Endodermal cell (in vitro differentiated cells): ENCODE results near the gene TNRC6C. TPM values are rescaled to one million over a fixed set of nuclear protein-coding genes. Genes with fewer than 3 reads are reported as not detected.

Experiments
- DNase-seq: peaks from one replicate; pipeline ENCODE4 v3.0.0-alpha.2; 2017
- H3K27ac ChIP-seq: 2 replicates; pipeline ENCODE4 v1.5.1; 2013; ENCODE audit warnings: mild to moderate bottlenecking, low read depth, low read length, moderate library complexity
- H3K27me3 ChIP-seq: 2 replicates; pipeline ENCODE4 v1.6.1; 2013; ENCODE audit warnings: mild to moderate bottlenecking, low read length, moderate library complexity; ENCODE audit not compliant: insufficient read depth, control insufficient read depth, poor library complexity, severe bottlenecking
- H3K36me3 ChIP-seq: 2 replicates; pipeline ENCODE4 v1.7.0; 2013; ENCODE audit warnings: mild to moderate bottlenecking, low read length, moderate library complexity; ENCODE audit not compliant: control insufficient read depth, insufficient read depth
- H3K4me1 ChIP-seq: one replicate; pipeline ENCODE4 v1.7.0; 2013; ENCODE audit warnings: low read length; ENCODE audit not compliant: control insufficient read depth, insufficient read depth
- H3K4me3 ChIP-seq: 2 replicates; pipeline ENCODE4 v1.5.1; 2013; ENCODE audit warnings: mild to moderate bottlenecking, low read length, moderate library complexity
- H3K9ac ChIP-seq: 2 replicates; pipeline ENCODE4 v1.6.1; 2013; ENCODE audit warnings: mild to moderate bottlenecking, low read length, moderate library complexity; ENCODE audit not compliant: poor library complexity, severe bottlenecking; ENCODE audit errors: extremely low read depth
- H3K9me3 ChIP-seq: 2 replicates; pipeline ENCODE4 v1.6.1; 2013; ENCODE audit warnings: mild to moderate bottlenecking, low read length, moderate library complexity; ENCODE audit not compliant: control insufficient read depth
- H3K27ac Mint-ChIP-seq: 2 replicates; pipeline ENCODE4 v1.8.0; 2020; ENCODE audit warnings: mixed read lengths
- H3K27me3 Mint-ChIP-seq: 2 replicates; pipeline ENCODE4 v1.8.0; 2021; ENCODE audit warnings: mild to moderate bottlenecking, mixed read lengths; ENCODE audit not compliant: insufficient read depth
- H3K36me3 Mint-ChIP-seq: 2 replicates; pipeline ENCODE4 v1.8.0; 2020; ENCODE audit warnings: low read depth, mixed read lengths
- H3K4me1 Mint-ChIP-seq: 2 replicates; pipeline ENCODE4 v1.8.0; 2020; ENCODE audit warnings: mixed read lengths
- H3K4me3 Mint-ChIP-seq: 2 replicates; pipeline ENCODE4 v1.8.0; 2020; ENCODE audit warnings: mild to moderate bottlenecking, moderate library complexity, mixed read lengths
- H3K9me3 Mint-ChIP-seq: 2 replicates; pipeline ENCODE4 v1.8.0; 2020; ENCODE audit warnings: mild to moderate bottlenecking, mixed read lengths
- CTCF ChIP-seq: fragments of 200-600 bp; sonication (generic); conservative IDR thresholded peaks from 2 replicates; pipeline ENCODE4 v1.5.0; 2021; ENCODE audit warnings: antibody characterized with exemption, mild to moderate bottlenecking
- WGBS, 2 experiments: methylation state at CpG; one replicate each; pipeline versions ENCODE4 v1.1.5 to v1.1.7; 2013; ENCODE audit warnings: missing lambda C conversion rate in 2 of 2, mixed read lengths in 1 of 2; ENCODE audit not compliant: insufficient coverage in 1 of 2, insufficient read length in 1 of 2; 5-methylcytosine and 5-hydroxymethylcytosine counted together
- total RNA-seq, 2 donors: library from RNA; stranded (reverse); fragmentation: NEBNext Ultra II Directional in 1 of 2; extraction: Animal tissue kit (Norgen Biotek cat#: 25700) in 1 of 2; gene quantifications; 2 replicates in 1 of 2; 3 replicates in 1 of 2; pipeline ENCODE4 v1.2.1, GENCODE V29; 2021

The TNRC6C gene
- total RNA-seq, 2 donors from 2014 or later = 22.4 to 40.2 TPM

GRCh38 chr17:78044280-78044835 lies 85.9 kb downstream of the TNRC6C start:
- Mint-ChIP-seq H3K4me3 (no peak overlapping the region), H3K27ac (no peak overlapping the region), H3K9me3 (no peaks in the 10 kb centered on the region), H3K27me3 (no peaks in the 10 kb centered on the region), H3K4me1 (no peaks in the 10 kb centered on the region), H3K36me3 (peaks cover 31% of the 10 kb centered on the region)
- Histone ChIP-seq H3K9me3 (peaks cover 4% of the 10 kb centered on the region), H3K36me3 (peaks cover 23% of the 10 kb centered on the region), H3K9ac (no peak overlapping the region), H3K27ac (no peak overlapping the region), H3K4me3 (no peak overlapping the region), H3K27me3 (no peaks in the 10 kb centered on the region), H3K4me1 (no peaks in the 10 kb centered on the region)
- no peak for TF ChIP-seq CTCF
- WGBS, 2 experiments = 93 to 98% methylated on average over 3 of the region's 3 CpGs
- no peak for DNase-seq

- no peaks in the 10 kb centered on the region for H3K9me3 Mint-ChIP-seq
- H3K27me3 Mint-ChIP-seq = no peaks in the 10 kb centered on the region
- 96% methylated on average over 4 to 5 of the region's 5 CpGs for WGBS, 2 experiments
These were observed 86.8 kb downstream of the TNRC6C start for GRCh38 chr17:78045316-78045715.

GRCh38 chr17:78046923-78047322 lies 88.4 kb downstream of the TNRC6C start:
- H3K4me3 Mint-ChIP-seq = no peak overlapping the region
- Histone ChIP-seq H3K27ac (no peak overlapping the region), H3K9me3 (peaks cover 4% of the 10 kb centered on the region), H3K9ac (no peak overlapping the region), H3K36me3 (peaks cover 38% of the 10 kb centered on the region), H3K4me3 (no peak overlapping the region), H3K4me1 (no peaks in the 10 kb centered on the region), H3K27me3 (no peaks in the 10 kb centered on the region)
- WGBS, 2 experiments = 80% methylated on average over 2 of the region's 2 CpGs
- H3K4me1 Mint-ChIP-seq = no peaks in the 10 kb centered on the region
- no peak for TF ChIP-seq CTCF
- no peaks in the 10 kb centered on the region for H3K27me3 Mint-ChIP-seq
- H3K36me3 Mint-ChIP-seq = peaks cover 47% of the 10 kb centered on the region
- no peaks in the 10 kb centered on the region for H3K9me3 Mint-ChIP-seq
- DNase-seq = no peak
- no peak overlapping the region for H3K27ac Mint-ChIP-seq

More at GRCh38 chr17:78045316-78045715, 86.8 kb downstream of the TNRC6C start:
- H3K27me3 ChIP-seq = no peaks in the 10 kb centered on the region
- peaks cover 4% of the 10 kb centered on the region for H3K9me3 ChIP-seq
- DNase-seq = no peak
- H3K36me3 Mint-ChIP-seq = peaks cover 38% of the 10 kb centered on the region
- no peaks in the 10 kb centered on the region for H3K4me1 ChIP-seq
- no peak for TF ChIP-seq CTCF
- H3K4me3 Mint-ChIP-seq = no peak overlapping the region
- H3K27ac Mint-ChIP-seq = no peak overlapping the region
- H3K27ac ChIP-seq = no peak overlapping the region
- H3K4me1 Mint-ChIP-seq = no peaks in the 10 kb centered on the region
- H3K36me3 ChIP-seq = peaks cover 32% of the 10 kb centered on the region
- H3K9ac ChIP-seq = no peak overlapping the region
- H3K4me3 ChIP-seq = no peak overlapping the region
